ENCODE results near the gene XYLT1. TPM values are rescaled to one million over a fixed set of nuclear protein-coding genes. Genes with fewer than 3 reads are reported as not detected.

Gene XYLT1, protein sequence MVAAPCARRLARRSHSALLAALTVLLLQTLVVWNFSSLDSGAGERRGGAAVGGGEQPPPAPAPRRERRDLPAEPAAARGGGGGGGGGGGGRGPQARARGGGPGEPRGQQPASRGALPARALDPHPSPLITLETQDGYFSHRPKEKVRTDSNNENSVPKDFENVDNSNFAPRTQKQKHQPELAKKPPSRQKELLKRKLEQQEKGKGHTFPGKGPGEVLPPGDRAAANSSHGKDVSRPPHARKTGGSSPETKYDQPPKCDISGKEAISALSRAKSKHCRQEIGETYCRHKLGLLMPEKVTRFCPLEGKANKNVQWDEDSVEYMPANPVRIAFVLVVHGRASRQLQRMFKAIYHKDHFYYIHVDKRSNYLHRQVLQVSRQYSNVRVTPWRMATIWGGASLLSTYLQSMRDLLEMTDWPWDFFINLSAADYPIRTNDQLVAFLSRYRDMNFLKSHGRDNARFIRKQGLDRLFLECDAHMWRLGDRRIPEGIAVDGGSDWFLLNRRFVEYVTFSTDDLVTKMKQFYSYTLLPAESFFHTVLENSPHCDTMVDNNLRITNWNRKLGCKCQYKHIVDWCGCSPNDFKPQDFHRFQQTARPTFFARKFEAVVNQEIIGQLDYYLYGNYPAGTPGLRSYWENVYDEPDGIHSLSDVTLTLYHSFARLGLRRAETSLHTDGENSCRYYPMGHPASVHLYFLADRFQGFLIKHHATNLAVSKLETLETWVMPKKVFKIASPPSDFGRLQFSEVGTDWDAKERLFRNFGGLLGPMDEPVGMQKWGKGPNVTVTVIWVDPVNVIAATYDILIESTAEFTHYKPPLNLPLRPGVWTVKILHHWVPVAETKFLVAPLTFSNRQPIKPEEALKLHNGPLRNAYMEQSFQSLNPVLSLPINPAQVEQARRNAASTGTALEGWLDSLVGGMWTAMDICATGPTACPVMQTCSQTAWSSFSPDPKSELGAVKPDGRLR
- total RNA-seq = 1 to 10 TPM; 6.8 to 9.1 TPM
- 1.4 TPM for polyA plus RNA-seq

DNA sequence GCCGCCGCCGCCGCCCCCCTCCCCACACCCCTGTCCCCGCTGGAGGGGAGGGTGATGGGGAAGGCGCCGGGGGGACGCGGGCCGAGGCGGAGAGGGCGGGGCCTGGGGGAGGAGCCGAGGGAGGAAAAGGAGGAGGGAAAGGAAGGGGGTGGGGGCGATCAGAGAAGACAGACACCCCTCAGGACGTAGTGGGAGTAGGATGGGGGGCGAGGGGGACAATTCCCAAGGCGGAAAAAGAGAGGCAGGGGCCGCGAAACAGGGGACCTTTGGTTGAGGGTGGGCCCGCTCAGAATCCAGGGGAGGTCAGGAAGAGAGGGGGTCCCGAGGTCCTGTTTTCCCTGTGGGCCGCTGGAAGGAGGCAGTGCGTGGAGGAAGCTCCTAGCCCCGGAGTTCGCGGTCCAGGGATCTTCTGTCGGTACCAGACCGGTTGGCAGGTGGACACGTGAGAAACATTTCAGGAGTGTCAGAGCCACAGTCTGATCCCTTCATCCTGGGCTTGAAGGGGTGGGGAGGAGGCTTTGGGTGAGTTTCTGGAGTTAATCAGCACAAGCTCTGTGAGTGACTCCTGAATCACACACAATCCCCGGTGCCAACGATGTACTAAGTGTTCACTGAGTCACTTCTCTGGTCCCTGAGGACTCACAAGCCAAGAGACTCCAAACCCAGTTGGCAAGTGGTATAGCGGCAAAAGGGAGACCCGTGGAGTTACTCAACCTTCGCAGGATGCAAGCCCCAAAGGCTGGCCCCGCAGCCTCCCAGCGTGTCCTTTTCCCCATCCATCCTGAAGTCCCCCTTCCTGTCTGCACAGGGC is at the start of gene XYLT1:
TSS of gene XYLT1 (minus strand) at position 53 of the 811 bp plus-strand sequence. CDS start 164 bp downstream, outside the sequence.
- Histone ChIP-seq H3K4me1 (ENCODE audit: insufficient read depth, low read length) (peaks cover 33% of the 10 kb centered on the region), H3K27me3 (ENCODE audit: insufficient read depth, low read length, poor library complexity, severe bottlenecking) (no peaks in the 10 kb centered on the region), H3K27ac (ENCODE audit: low read depth, low read length) (no peak within 1 kb of the TSS), H3K9me3 (ENCODE audit: low read length) (no peaks in the 10 kb centered on the region), H3K4me3 (ENCODE audit: low read length) (peak within 1 kb of the TSS; percentile 73), H3K36me3 (ENCODE audit: insufficient read depth, low read length) (no peaks in the 10 kb centered on the region)
- DNase-seq = peak in 4 of 5 donors; percentile 33 to 70 (median 48)
- peaks cover 0 to 2% of the 10 kb centered on the region in 2 donors for H3K27me3 Mint-ChIP-seq
- ChIA-PET CTCF (no interaction called here), POLR2A (no interaction called here)
- peaks cover 46 to 65% (median 53%) of the 10 kb centered on the region in 3 donors for H3K4me1 Mint-ChIP-seq
- H3K36me3 Mint-ChIP-seq = peaks cover 0 to 19% (median 0%) of the 10 kb centered on the region in 3 donors
- H3K27ac Mint-ChIP-seq = peak within 1 kb of the TSS; percentile 78 to 97 (median 94)
- H3K9me3 Mint-ChIP-seq = no peaks in the 10 kb centered on the region
- peak within 1 kb of the TSS; percentile 93 to 99 (median 98) for H3K4me3 Mint-ChIP-seq

DNA sequence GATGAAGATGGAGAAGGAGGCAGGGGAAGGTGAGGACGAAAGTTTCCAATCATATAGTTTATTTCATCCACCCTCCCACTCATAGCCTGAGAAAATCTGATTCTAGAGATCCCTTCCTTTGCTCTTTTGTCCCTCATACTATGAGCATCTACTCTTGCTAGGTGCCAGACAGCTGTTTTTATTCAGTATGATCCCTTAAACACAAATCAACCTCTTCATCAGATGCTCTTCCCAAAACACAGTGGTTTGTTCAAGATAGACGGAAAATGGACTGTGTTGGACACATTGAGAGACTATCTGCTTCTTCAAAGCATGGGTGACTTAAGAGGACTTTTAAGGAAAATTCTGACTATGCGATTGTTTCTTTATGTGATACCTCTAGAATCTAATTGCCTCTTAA is 49.4 kb upstream of the XYLT1 start:
- ChIA-PET POLR2A (no interaction called here), CTCF (no interaction called here)
- Histone ChIP-seq H3K27ac (ENCODE audit: low read depth, low read length) (no peak overlapping the region), H3K9me3 (ENCODE audit: low read length) (no peaks in the 10 kb centered on the region), H3K36me3 (ENCODE audit: insufficient read depth, low read length) (no peaks in the 10 kb centered on the region), H3K4me1 (ENCODE audit: insufficient read depth, low read length) (no peaks in the 10 kb centered on the region), H3K4me3 (ENCODE audit: low read length) (no peak overlapping the region), H3K27me3 (ENCODE audit: insufficient read depth, low read length, poor library complexity, severe bottlenecking) (no peaks in the 10 kb centered on the region)
- no peak for DNase-seq
- no peaks in the 10 kb centered on the region for H3K9me3 Mint-ChIP-seq
- H3K27ac Mint-ChIP-seq = no peak overlapping the region
- no peak overlapping the region for H3K4me3 Mint-ChIP-seq
- peaks cover 12 to 33% of the 10 kb centered on the region in 2 donors for H3K27me3 Mint-ChIP-seq
- H3K4me1 Mint-ChIP-seq = no peaks in the 10 kb centered on the region
- peaks cover 0 to 1% (median 0%) of the 10 kb centered on the region in 3 donors for H3K36me3 Mint-ChIP-seq

DNA sequence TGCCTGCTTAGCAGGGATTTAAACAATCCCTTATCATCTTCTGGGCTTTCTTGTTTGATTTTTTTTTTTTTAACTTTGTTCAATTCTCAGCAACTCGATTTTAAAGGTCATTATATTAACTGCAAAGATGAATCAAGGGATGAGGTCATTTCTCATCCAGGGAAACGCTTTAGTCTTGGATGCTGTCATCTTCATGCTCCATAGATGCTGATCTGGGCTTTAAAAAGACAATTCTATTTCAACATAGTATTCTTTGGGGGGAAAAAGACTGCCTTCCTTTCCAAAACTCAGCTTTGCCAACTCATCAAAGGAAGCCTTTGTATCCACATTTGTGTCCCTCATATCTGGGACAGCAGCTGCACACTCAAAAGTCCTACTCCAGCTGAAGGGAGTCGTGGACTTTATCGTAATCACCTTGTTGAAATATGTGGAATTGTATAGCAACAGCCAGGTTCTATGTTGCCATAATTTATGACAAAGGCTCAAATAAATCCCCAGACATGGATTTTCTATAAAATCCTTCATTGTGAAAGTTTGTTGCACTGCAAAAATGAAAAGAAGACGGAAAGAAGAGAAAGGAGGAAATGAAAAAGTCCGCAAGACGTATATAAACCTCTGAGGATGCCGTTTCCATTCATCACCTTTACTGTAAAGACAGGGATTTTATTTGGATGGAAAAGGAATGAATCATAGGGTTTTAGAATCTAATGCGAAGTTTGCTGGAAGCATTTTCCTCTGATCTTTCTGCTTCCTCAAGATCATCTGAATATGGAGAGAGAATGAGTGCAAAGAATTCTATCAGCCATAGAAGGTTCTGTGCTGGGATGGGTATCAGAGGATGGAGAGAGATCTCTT is 48.6 kb upstream of the XYLT1 start:
- H3K4me1 ChIP-seq (ENCODE audit: insufficient read depth, low read length) = no peaks in the 10 kb centered on the region
- H3K27me3 Mint-ChIP-seq = peaks cover 12 to 37% of the 10 kb centered on the region in 2 donors
- H3K27ac ChIP-seq (ENCODE audit: low read depth, low read length) = no peak overlapping the region
- H3K27me3 ChIP-seq (ENCODE audit: insufficient read depth, low read length, poor library complexity, severe bottlenecking) = no peaks in the 10 kb centered on the region
- POLR2A ChIA-PET = no interaction called here
- no peak overlapping the region for H3K4me3 ChIP-seq (ENCODE audit: low read length)
- peak overlapping the region in 1 of 8 donors; percentile 49 for H3K27ac Mint-ChIP-seq
- H3K9me3 Mint-ChIP-seq = no peaks in the 10 kb centered on the region
- no peaks in the 10 kb centered on the region for H3K4me1 Mint-ChIP-seq
- H3K4me3 Mint-ChIP-seq = no peak overlapping the region
- no peaks in the 10 kb centered on the region for H3K36me3 ChIP-seq (ENCODE audit: insufficient read depth, low read length)
- CTCF ChIA-PET = no interaction called here
- no peak for DNase-seq
- H3K9me3 ChIP-seq (ENCODE audit: low read length) = no peaks in the 10 kb centered on the region
- peaks cover 0 to 1% (median 0%) of the 10 kb centered on the region in 3 donors for H3K36me3 Mint-ChIP-seq

DNA sequence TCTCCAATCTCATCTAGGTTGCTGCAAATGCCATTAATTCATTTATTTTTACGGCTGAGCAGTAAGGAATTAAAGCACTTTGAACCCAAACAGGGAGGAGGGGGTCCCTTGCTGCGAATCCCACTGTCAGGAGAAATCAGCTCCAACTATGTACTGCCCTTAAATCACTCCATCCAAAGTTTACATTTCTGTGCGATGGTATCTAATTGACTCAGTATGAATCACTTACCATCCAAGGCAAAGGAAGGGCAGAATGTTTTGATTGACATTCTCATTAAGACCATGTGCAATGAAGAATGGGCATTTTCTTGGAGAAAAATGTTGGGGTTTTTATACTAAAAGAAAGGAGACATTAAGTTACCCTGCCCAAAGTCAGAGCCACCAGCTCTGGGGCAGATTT is 47.7 kb upstream of the XYLT1 start:
- Mint-ChIP-seq H3K4me1 (no peaks in the 10 kb centered on the region), H3K4me3 (no peak overlapping the region), H3K27ac (no peak overlapping the region), H3K27me3 (peaks cover 11 to 43% of the 10 kb centered on the region in 2 donors), H3K9me3 (no peaks in the 10 kb centered on the region), H3K36me3 (peaks cover 0 to 3% (median 0%) of the 10 kb centered on the region in 3 donors)
- no peaks in the 10 kb centered on the region for H3K4me1 ChIP-seq (ENCODE audit: insufficient read depth, low read length)
- H3K9me3 ChIP-seq (ENCODE audit: low read length) = no peaks in the 10 kb centered on the region
- no peak overlapping the region for H3K4me3 ChIP-seq (ENCODE audit: low read length)
- ChIA-PET CTCF (no interaction called here), POLR2A (no interaction called here)
- H3K27me3 ChIP-seq (ENCODE audit: insufficient read depth, low read length, poor library complexity, severe bottlenecking) = no peaks in the 10 kb centered on the region
- H3K36me3 ChIP-seq (ENCODE audit: insufficient read depth, low read length) = no peaks in the 10 kb centered on the region
- no peak for DNase-seq
- no peak overlapping the region for H3K27ac ChIP-seq (ENCODE audit: low read depth, low read length)

DNA sequence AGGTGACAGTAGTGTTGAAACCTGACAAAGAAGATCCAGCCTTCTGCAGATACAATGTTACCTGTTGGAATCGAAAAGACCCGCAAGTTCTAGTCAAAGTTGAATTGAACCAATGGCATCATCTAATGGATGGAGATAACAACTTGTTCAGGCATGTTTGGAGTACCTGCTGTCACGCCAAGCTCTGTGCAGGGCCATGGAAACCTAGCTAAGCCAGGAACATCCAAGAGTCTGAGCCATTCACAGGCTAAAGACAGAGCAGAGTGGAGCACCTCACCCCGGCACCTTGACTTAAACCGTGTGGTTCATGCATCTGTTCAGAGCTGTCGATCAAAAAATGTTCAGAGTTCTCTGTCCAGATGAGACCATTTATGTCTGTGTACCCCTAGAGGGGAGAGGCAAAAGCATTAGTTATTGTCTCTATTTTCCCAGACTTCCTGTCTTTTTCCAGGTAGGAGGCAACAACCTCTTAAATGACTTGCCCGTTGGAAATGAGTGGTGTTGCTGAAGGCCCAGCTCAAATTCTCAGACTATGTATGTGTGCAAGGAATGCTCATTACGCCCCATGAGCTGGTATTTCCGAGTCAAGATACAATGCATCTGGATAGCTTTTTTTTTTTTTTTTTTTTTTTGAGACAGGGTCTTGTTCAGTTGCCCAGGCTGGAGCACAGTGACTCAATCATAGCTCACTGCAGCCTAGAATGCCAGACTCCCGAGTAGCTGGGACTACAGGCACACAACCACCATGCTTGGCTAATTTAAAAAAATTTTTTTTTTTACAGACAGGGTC is 44.9 kb upstream of the XYLT1 start:
- CTCF ChIA-PET = interaction anchor here (0.6 kb wide), 1 partner anchor 110 kb away, joined by 3 read pairs; no protein-coding TSS in a partner anchor
- no peaks in the 10 kb centered on the region for H3K27me3 ChIP-seq (ENCODE audit: insufficient read depth, low read length, poor library complexity, severe bottlenecking)
- no peaks in the 10 kb centered on the region for H3K9me3 Mint-ChIP-seq

DNA sequence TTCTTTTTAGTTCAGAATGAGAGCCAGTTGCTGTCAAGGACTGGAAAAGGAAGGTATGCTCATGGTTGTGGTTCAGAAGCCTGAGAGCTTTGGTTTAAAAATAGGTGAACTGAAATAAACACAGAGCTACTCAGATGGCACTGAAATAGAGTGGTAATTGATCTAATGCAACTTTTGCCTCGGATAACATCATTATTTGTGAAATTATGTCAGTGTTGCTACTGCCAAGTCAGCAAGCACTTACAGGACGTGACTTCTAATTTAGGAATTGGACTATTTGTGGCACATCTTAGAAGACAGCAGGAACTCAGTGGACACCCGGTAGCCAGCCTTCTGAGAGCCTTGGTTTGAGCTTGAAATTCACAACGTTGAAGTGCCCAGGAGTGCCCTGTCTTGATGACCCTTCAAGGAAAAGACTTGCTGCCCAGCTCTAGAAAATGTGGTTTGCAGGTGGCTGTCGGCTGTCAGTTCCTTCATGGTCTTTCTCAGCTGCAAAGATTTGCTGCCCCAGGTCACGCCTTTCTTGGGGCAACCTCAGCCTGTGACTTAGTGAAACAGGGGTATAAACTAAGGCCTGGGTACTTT is 42.0 kb upstream of the XYLT1 start:
- Histone ChIP-seq H3K9me3 (ENCODE audit: low read length) (no peaks in the 10 kb centered on the region), H3K27me3 (ENCODE audit: insufficient read depth, low read length, poor library complexity, severe bottlenecking) (no peaks in the 10 kb centered on the region), H3K36me3 (ENCODE audit: insufficient read depth, low read length) (no peaks in the 10 kb centered on the region), H3K27ac (ENCODE audit: low read depth, low read length) (no peak overlapping the region), H3K4me1 (ENCODE audit: insufficient read depth, low read length) (no peaks in the 10 kb centered on the region), H3K4me3 (ENCODE audit: low read length) (no peak overlapping the region)
- peaks cover 0 to 8% (median 4%) of the 10 kb centered on the region in 5 donors for H3K9me3 Mint-ChIP-seq
- H3K27ac Mint-ChIP-seq = peak overlapping the region in 1 of 8 donors; percentile 6
- H3K4me1 Mint-ChIP-seq = no peaks in the 10 kb centered on the region
- ChIA-PET POLR2A (no interaction called here), CTCF (no interaction called here)
- peaks cover 0 to 4% (median 2%) of the 10 kb centered on the region in 3 donors for H3K36me3 Mint-ChIP-seq
- peaks cover 21 to 60% of the 10 kb centered on the region in 2 donors for H3K27me3 Mint-ChIP-seq
- no peak for DNase-seq
- H3K4me3 Mint-ChIP-seq = no peak overlapping the region

More for the DNA sequence above, 44.9 kb upstream of the XYLT1 start:
- no peak overlapping the region for H3K27ac Mint-ChIP-seq
- H3K9me3 ChIP-seq (ENCODE audit: low read length) = no peaks in the 10 kb centered on the region
- peaks cover 12 to 45% of the 10 kb centered on the region in 2 donors for H3K27me3 Mint-ChIP-seq
- POLR2A ChIA-PET = no interaction called here
- H3K27ac ChIP-seq (ENCODE audit: low read depth, low read length) = no peak overlapping the region
- H3K4me3 Mint-ChIP-seq = no peak overlapping the region
- H3K36me3 ChIP-seq (ENCODE audit: insufficient read depth, low read length) = no peaks in the 10 kb centered on the region
- no peaks in the 10 kb centered on the region for H3K4me1 ChIP-seq (ENCODE audit: insufficient read depth, low read length)
- no peak overlapping the region for H3K4me3 ChIP-seq (ENCODE audit: low read length)
- peaks cover 0 to 2% (median 0%) of the 10 kb centered on the region in 3 donors for H3K36me3 Mint-ChIP-seq
- DNase-seq = no peak
- no peaks in the 10 kb centered on the region for H3K4me1 Mint-ChIP-seq

Data from CD8-positive, alpha-beta memory T cell (primary cell).